Suprapubic skin (tissue), 4 donors: ENCODE results near the gene TGM2. TPM values are rescaled to one million over a fixed set of nuclear protein-coding genes. Genes with fewer than 3 reads are reported as not detected.

ENCODE experiments used
- DNase-seq, 2 donors: peaks; one replicate each; pipeline ENCODE4 v3.0.0-alpha.2; 2019; ENCODE audit warnings: low spot score in 2 of 2
- H3K27ac ChIP-seq: fragments of 200-600 bp; sonication (generic); one replicate; pipeline ENCODE4 v1.5.1; 2019
- H3K27me3 ChIP-seq: fragments of 200-600 bp; sonication (generic); one replicate; pipeline ENCODE4 v1.5.1; 2019
- H3K36me3 ChIP-seq: fragments of 200-600 bp; sonication (generic); one replicate; pipeline ENCODE4 v1.5.1; 2019
- H3K4me1 ChIP-seq: fragments of 200-600 bp; sonication (generic); one replicate; pipeline ENCODE4 v1.5.1; 2019
- H3K4me3 ChIP-seq: fragments of 200-600 bp; sonication (generic); one replicate; pipeline ENCODE4 v1.5.1; 2019; ENCODE audit warnings: mild to moderate bottlenecking
- H3K9me3 ChIP-seq: fragments of 200-600 bp; sonication (generic); one replicate; pipeline ENCODE4 v1.5.1; 2019
- EP300 ChIP-seq: sonication (generic); formaldehyde crosslinking; IDR thresholded peaks from one replicate; pipeline ENCODE4 v1.6.1; 2017; ENCODE audit warnings: antibody characterized with exemption
- POLR2A ChIP-seq, 2 donors: fragments of 450-650 bp; IDR thresholded peaks; one replicate each; pipeline ENCODE4 v1.6.1; 2017; ENCODE audit warnings: antibody characterized with exemption in 2 of 2, mild to moderate bottlenecking in 2 of 2, moderate library complexity in 2 of 2
- POLR2AphosphoS5 ChIP-seq, 3 donors: sonication (generic); formaldehyde crosslinking; IDR thresholded peaks; one replicate each; pipeline ENCODE4 v1.6.1; 2017; ENCODE audit warnings: antibody characterized with exemption in 3 of 3
- WGBS: methylation state at CpG from one replicate; pipeline ENCODE4 v1.1.5; 2018; 5-methylcytosine and 5-hydroxymethylcytosine counted together
- total RNA-seq, 4 donors: library from RNA; depleted of rRNA; stranded (reverse); fragments of >200 nt; gene quantifications; one replicate each; pipeline ENCODE4 v1.1.0, GENCODE V29; 2016
- TF ChIP-seq, protein P1 (sequence below), 2 donors: fragments of 200-600 bp in 1 of 2; fragments of 450-650 bp in 1 of 2; sonication (generic) in 1 of 2; IDR thresholded peaks; one replicate each; pipeline ENCODE4 v1.5.1; 2016 to 2019; ENCODE audit warnings: antibody characterized with exemption in 2 of 2, mild to moderate bottlenecking in 1 of 2, moderate library complexity in 1 of 2

TGM2 gene
- total RNA-seq, 4 donors from 2014 or later, result 1.5 to 6.6 (median 3.8) TPM

GRCh38 chr20:38177201-38177600 lies 12.1 kb upstream of the TGM2 start:
- Histone ChIP-seq H3K9me3 (no peaks in the 10 kb centered on the region), H3K27ac (no peak overlapping the region), H3K27me3 (no peaks in the 10 kb centered on the region), H3K36me3 (no peaks in the 10 kb centered on the region), H3K4me1 (peaks cover 7% of the 10 kb centered on the region), H3K4me3 (no peak overlapping the region)
- DNase-seq, result no peak
- no peak for TF ChIP-seq POLR2AphosphoS5 (IDR thresholded peaks at IDR 0.05)
- TF ChIP-seq, protein P1, sequence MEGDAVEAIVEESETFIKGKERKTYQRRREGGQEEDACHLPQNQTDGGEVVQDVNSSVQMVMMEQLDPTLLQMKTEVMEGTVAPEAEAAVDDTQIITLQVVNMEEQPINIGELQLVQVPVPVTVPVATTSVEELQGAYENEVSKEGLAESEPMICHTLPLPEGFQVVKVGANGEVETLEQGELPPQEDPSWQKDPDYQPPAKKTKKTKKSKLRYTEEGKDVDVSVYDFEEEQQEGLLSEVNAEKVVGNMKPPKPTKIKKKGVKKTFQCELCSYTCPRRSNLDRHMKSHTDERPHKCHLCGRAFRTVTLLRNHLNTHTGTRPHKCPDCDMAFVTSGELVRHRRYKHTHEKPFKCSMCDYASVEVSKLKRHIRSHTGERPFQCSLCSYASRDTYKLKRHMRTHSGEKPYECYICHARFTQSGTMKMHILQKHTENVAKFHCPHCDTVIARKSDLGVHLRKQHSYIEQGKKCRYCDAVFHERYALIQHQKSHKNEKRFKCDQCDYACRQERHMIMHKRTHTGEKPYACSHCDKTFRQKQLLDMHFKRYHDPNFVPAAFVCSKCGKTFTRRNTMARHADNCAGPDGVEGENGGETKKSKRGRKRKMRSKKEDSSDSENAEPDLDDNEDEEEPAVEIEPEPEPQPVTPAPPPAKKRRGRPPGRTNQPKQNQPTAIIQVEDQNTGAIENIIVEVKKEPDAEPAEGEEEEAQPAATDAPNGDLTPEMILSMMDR (IDR thresholded peaks at IDR 0.05), result no peak
- no peak for TF ChIP-seq POLR2A (IDR thresholded peaks at IDR 0.05)
- TF ChIP-seq EP300, result no peak
- 86% methylated on average over 8 of the region's 9 CpGs for WGBS

DNA sequence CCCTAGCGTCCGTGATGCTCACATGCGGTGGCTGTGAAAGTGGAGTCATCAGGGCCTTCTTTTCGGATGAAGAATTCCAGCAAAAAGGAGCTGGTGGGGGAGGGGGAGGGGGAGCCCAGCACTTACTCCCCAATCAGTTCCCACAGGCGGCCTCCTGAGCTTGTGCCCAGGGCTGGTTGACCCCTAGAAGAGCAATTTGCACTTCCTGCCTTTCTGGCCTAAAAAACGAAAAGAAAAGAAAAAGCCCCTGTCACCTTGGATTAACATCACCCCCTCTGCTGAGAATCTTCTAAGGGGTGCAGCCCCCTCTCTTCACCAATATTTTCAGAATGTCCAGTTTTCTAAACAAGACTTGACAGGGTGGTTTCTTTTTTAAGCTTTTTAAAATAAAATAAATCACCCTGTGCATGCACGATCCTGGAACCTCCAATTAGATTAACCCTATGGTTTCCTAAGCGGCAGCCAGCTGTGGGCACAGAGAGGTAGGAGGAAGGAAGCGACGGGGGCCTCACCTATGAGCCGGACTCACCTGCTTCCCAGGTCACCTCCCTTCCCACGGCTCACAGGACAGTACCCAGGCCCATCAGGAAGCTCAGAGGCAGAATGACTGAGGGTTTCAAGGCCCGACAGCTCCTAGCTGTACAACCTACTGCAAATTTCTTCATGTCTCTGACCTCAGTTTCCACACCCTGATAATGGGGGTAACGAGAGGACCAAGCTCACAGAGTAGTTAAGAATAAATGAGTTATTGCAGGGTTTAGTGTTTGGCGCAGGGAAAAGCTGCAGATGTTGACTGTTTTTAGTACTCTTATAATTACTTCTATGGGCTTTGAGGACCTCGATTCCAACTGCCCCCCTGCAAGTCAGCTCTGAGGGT lies 10.5 kb upstream of the TGM2 start:
- no peaks in the 10 kb centered on the region for H3K36me3 ChIP-seq
- DNase-seq, result no peak
- TF ChIP-seq, protein P1 (IDR thresholded peaks at IDR 0.05), result no peak
- TF ChIP-seq POLR2AphosphoS5 (IDR thresholded peaks at IDR 0.05) (no peak), POLR2A (IDR thresholded peaks at IDR 0.05) (no peak), EP300 (no peak)
- 68% methylated on average over 16 of the region's 16 CpGs for WGBS
- H3K9me3 ChIP-seq, result no peaks in the 10 kb centered on the region
- H3K4me3 ChIP-seq, result no peak overlapping the region
- peaks cover 7% of the 10 kb centered on the region for H3K4me1 ChIP-seq
- no peak overlapping the region for H3K27ac ChIP-seq
- H3K27me3 ChIP-seq, result no peaks in the 10 kb centered on the region

- Histone ChIP-seq H3K9me3 (no peaks in the 10 kb centered on the region), H3K4me1 (peaks cover 9% of the 10 kb centered on the region), H3K4me3 (no peak overlapping the region), H3K27me3 (no peaks in the 10 kb centered on the region), H3K36me3 (no peaks in the 10 kb centered on the region), H3K27ac (no peak overlapping the region)
- 53% methylated on average over 14 of the region's 14 CpGs for WGBS
- DNase-seq, result no peak
- TF ChIP-seq EP300 (no peak), POLR2AphosphoS5 (IDR thresholded peaks at IDR 0.05) (no peak)
- TF ChIP-seq, protein P1 (IDR thresholded peaks at IDR 0.05), result no peak
These were observed 8.4 kb upstream of the TGM2 start for GRCh38 chr20:38173237-38174156.

GRCh38 chr20:38172408-38172807 lies 7.3 kb upstream of the TGM2 start:
- H3K4me3 ChIP-seq, result no peak overlapping the region
- WGBS, result 75% methylated on average over 4 of the region's 4 CpGs
- no peak for DNase-seq
- H3K36me3 ChIP-seq, result no peaks in the 10 kb centered on the region
- no peaks in the 10 kb centered on the region for H3K9me3 ChIP-seq
- peaks cover 9% of the 10 kb centered on the region for H3K4me1 ChIP-seq
- H3K27me3 ChIP-seq, result no peaks in the 10 kb centered on the region
- TF ChIP-seq, protein P1 (IDR thresholded peaks at IDR 0.05), result no peak
- no peak overlapping the region for H3K27ac ChIP-seq

- Histone ChIP-seq H3K9me3 (no peaks in the 10 kb centered on the region), H3K36me3 (no peaks in the 10 kb centered on the region), H3K4me3 (no peak overlapping the region), H3K27me3 (no peaks in the 10 kb centered on the region), H3K4me1 (peaks cover 9% of the 10 kb centered on the region), H3K27ac (no peak overlapping the region)
- no peak for TF ChIP-seq POLR2A (IDR thresholded peaks at IDR 0.05)
- TF ChIP-seq EP300, result no peak
- TF ChIP-seq POLR2AphosphoS5 (IDR thresholded peaks at IDR 0.05), result no peak
- TF ChIP-seq, protein P1 (IDR thresholded peaks at IDR 0.05), result no peak
- 76% methylated on average over 4 of the region's 4 CpGs for WGBS
- no peak for DNase-seq
These were observed 6.6 kb upstream of the TGM2 start for GRCh38 chr20:38171675-38172043.
